ENCODE results near the gene FES.
"Not testable (repeated sequence)": the region's sequence is repeated elsewhere in the genome, so short reads cannot be mapped to it uniquely, and the experiment has no call there.

Gene FES

DNA sequence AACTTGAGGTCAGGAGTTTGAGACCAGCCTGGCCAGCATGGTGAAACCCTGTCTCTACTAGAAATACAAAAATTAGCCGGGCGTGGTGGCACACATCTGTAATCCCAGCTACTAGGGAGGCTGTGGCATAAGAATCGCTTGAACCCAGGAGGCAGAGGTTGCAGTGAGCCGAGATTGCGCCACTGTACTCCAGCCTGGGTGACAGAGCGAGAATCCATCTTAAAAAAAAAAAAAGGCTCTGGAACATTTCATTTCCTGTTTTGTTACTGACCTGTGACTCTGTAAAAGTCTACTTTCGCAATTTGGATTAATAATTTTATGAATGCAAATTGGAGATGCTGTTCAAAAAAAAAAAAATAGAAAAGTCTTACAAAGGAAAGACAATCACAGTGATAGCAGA, 43.8 kb downstream of the FES start:
- DNase-seq (ENCODE audit: low read depth in 1 of 2, low spot score in 1 of 2): not testable (repeated sequence)

DNA sequence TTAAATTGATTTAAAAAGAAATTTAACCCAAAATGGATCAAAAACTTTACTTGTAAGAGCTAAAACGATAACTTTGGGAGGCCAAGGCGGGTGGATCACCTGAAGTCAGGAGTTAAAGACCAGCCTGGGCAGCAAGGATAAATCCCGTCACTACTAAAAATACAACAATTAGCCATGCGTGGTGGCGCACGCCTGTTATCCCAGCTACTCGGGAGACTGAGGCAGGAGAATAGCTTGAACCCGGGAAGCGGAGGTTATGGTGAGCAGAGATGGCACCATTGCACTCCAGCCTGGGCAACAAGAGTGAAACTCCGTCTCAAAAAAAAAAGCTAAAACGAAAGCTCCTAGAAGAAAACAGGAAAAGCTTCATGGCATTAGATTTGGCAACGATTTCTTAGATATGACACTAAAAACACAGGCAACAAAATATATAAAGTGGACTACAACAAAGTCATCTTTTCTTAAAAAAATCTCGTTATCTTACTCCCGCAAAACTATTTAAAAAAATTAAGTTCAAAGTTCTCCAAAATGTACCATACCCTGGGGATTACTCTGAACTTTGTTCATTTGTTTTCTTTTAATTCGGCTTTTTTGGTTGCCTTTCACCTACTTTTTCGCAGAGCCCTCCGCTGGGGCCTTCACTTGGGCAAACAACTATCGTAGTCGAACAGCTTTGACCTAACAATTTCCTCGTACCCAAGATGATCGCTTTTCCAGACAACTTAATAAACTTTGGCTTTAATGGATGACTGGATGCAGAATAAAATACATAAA, 45.1 kb downstream of the FES start:
- no peak for DNase-seq (ENCODE audit: low read depth in 1 of 2, low spot score in 1 of 2)

DNA sequence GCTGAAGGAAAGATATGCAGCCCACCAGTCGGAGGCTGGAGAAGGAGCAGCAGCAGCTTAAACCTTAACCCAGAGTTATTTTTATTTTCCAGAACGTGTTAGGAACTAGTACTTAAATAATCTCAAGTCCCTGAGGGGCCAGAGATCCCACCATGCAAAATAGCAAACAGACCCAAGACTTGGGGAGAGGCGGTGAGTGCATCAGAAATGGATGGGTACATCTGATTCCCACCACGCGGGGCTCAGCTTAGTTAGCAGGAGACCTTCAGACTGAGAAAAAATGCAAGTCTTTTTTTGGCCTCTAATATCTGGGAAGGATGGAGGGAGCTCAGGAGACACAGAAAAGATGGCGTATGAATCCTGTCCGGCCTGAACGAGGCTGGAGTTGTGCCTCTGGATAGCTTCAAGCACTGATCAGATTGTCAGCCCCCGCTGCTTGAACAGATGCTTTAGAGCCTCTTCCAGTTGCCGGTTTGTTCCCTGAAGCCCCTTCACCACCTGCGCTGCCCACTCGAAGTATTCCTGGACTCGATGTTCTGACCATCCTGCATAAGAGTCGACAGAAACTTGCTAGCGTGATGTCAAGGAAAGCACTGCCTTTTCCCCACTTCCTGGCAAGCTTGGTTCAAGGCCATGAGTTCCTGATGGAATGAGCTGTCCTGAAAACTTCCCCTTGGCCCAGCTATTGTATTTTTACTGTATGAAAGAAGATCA, 46.7 kb downstream of the FES start:
- no peak for DNase-seq (ENCODE audit: low read depth in 1 of 2, low spot score in 1 of 2)

DNA sequence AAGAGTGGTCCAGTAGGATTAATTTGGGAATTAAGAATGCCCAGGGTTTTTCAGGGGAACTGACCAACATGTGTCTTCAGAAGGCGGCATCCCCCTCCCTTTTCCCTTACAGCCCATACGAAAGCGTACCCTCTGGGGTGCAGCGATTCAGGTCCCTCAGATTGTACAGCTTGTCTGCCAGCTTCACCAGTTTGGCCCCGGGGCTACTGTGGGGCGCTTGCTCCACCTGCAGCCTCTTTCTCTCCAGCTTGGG, 47.2 kb downstream of the FES start:
- no peak for DNase-seq (ENCODE audit: low read depth in 1 of 2, low spot score in 1 of 2)

DNA sequence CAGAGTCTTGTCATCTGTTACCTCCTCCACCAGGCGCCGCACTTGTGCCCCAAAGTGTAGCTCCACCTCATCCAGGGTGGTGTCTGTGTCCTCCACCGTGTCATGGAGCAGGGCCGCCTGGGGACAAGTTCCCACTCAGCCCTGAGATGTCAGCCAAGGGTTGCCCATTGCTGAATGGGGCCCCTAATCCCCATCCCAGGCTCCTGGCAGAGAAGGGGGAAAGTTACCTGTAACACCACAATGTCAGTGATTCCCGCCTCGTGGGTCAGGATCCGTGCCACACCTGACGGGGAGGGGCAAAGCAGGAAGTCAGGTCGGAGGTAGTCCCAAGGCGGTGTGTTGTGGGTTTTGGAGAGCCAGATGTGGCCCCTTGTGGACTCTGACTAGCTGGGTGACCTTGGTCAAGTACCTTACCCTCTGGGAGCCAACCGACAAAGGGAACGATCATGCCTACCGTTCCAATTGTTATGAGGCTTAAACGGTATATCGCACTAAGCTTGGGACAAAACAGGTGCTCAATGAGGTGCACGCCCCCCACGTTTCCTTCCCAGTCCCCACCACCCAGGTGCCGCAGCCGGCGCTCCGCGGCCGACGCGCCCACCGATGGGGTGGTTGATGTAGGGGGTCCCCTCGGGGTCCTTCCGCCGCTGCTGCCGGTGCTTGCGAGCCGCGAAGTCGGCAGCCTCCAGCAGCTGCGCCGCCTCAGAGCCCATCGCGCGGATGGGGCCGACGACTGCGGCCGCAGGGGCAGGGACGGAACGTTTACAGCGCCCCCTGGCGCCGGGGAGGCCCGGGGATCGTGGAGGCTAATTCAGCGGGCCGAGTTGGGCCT, 47.7 kb downstream of the FES start, which contains the start of gene HDDC3:
HDDC3 (minus strand) TSS at position 722 of the 832 bp plus-strand sequence; CDS start at position 713, 9 bp downstream.
- peak; percentile 87 to 89 for DNase-seq (ENCODE audit: low read depth in 1 of 2, low spot score in 1 of 2)

DNA sequence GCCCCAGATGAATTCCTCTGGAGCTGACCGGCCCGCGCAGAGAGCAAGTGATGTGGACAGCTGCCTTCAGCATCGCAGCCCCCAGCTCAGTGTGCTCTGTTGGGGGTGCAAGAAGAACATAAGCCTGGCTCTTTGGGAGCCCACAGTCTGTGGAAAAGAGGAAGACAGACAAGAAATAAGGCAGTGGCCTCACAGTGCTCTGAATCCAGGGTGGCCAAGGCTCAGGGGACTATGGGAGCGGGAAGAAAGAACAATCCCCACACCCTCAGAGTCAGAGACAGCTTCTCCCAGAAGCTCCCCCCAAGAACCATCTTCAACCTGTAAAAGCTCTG, 48.3 kb downstream of the FES start:
- no peak for DNase-seq (ENCODE audit: low read depth in 1 of 2, low spot score in 1 of 2)

DNA sequence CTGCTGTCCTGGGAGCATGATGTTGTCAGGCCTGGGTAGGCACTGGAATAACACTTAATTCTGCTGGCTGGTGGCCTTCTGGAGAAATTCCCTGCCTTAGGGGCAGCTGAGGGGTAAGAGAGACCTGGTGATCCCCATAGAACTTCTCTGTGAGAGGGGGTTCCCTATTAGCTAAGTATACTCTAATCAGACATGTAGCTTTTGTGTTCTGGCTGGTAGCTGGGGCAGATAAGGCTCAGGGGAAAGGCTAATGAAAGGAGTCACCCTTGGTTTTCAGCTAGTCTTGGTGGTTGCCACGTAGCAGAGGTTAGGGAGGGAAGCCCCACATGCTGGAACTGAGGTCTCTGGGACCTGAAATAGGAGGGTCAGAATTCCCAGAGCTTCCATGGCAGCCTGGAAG, 49.0 kb downstream of the FES start:
- no peak for DNase-seq (ENCODE audit: low read depth in 1 of 2, low spot score in 1 of 2)

DNA sequence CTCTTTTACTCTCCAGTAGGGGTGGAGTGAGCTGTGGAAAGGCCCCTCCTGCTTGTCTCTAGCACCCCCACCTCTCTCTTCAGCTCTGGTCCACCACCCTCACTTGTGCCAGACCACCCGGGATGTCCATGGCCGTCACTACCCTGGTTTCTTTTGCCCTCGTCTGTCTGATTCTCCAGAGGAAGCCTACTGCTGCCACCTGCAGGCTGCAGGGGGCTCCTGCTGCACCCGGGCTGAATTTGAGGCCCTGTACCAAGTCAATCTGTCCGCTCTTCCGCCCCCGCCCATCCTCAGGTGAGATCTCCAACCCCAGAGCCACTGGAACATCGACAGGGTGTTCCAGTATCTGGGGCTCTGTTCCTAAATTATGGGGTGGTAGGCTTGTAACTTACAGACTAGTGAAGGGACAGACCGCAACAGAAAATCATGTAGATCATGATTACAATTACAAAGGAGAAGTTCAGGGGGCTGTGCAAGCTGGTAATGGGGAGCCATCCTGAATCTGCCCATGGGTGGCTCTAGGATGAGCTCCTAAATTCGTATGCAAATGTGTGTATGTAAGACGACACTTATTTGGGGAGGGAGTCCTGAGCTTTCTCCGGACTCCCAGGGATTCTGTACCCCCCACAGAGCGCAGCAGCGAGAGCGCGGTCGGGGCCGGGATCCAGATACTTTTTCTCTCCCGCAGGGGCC, 50.1 kb downstream of the FES start:
- DNase-seq (ENCODE audit: low read depth in 1 of 2, low spot score in 1 of 2): peak; percentile 69 to 76

DNA sequence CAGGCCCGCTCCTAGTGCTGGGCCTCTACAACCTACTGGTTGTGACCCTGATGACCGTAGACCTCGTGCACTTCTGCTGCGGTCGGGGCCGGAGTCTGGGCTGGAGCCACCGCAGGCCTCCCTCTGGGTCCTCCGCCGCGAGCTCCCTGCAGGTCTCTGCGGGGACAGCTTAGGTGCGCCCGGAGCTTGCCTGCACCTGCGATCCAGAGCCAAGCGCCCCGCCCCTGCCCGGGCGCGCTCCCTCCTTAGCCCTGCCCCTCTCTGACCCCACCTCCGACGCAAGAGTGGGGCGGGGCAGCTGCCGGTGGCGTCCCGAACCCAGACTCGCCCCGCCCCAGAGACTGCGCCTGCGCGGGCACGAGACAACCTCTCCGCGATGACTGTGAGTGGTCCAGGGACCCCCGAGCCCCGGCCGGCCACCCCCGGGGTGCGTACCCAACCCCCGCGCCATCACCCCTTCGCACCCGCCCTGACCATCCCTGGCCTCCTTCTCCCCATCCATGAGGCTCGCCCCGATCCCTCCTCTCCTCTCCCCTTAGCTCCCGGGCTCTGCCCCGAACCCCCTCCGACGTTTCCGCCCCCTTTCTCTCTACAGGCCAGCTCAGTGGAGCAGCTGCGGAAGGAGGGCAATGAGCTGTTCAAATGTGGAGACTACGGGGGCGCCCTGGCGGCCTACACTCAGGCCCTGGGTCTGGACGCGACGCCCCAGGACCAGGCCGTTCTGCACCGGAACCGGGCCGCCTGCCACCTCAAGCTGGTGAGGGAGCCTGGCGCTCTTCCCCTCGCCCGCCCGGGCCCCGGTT, 50.8 kb downstream of the FES start, which contains the start of gene UNC45A:
UNC45A (plus strand) TSS at position 337 of the 803 bp plus-strand sequence; CDS start at position 377, 40 bp downstream.
- DNase-seq (ENCODE audit: low read depth in 1 of 2, low spot score in 1 of 2): peak; percentile 90 to 91

DNA sequence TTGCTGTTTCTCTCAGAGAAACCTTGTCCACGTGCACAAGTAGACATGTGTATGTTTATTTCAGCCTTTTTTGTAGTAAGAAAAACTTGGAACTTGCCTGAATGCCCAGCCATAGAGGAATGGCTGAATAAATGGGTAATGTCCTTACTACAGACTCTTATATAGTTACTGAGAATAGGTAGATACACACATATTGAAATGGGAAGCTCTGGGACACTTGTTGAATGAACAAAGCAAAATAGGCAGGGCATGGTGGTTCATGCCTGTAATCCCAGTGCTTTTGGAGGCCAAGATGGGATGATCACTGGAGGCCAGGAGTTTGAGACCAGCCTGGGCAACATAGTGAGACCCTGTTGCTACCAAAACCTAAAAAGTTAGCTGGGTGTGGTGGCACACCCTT, 52.5 kb downstream of the FES start:
- no peak for DNase-seq (ENCODE audit: low read depth in 1 of 2, low spot score in 1 of 2)

DNA sequence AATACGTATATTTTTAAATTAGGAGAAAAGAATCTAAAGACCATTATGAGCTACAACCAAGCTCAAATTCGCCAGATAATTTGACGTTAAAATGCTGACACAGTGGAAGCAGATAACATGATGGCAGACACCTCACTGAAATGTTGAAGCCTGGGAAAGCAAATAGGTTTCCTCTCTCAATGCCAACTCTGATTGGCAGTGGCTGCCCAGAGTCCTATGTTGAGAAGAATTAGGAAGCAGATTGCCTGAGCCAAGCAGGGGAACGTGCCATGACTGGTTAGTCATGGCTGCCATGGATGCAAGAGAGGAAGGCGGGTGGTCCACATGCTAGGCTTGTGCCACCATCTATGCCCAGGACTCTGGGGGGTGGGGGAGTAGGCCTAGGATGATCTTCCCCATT, 54.0 kb downstream of the FES start:
- no peak for DNase-seq (ENCODE audit: low read depth in 1 of 2, low spot score in 1 of 2)

DNA sequence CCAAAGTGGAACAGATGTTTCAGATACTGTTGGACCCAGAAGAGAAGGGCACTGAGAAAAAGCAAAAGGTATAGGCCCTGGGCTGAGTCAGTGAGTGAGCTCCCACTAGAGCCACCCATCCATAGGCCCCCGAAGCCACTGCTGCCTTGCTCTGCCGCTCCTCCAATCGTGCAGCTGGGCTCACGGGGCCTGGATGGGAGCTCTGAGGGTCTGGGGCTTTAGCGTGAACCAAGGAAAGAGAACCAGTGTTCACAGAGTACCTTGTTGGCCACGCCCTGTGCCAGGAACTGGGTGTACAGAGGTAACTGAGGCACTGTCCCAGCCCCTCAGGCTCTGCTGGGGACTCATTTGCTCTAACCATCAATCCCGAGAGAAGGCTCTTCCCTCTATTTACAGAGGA, 55.5 kb downstream of the FES start:
- DNase-seq (ENCODE audit: low read depth in 1 of 2, low spot score in 1 of 2): no peak

DNA sequence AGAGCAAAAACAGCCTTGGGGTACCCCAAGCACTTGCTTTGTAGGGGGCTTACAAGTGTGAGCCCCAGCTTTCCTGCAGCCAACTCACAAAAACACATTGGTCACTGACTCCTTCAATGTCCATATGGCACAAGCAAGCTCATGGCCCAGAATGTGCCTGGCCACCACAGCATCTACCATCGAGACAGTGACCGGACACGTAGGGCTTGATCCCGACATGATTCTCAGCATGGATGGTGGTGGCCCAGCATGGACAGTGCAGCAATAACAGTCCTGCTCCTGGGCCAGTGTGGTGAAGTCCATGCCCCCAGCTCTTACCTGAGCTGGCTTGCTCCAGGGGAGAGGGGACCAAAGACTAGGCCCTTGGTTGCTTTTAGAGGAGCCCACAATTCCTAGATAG, 56.7 kb downstream of the FES start:
- DNase-seq (ENCODE audit: low read depth in 1 of 2, low spot score in 1 of 2): no peak

DNA sequence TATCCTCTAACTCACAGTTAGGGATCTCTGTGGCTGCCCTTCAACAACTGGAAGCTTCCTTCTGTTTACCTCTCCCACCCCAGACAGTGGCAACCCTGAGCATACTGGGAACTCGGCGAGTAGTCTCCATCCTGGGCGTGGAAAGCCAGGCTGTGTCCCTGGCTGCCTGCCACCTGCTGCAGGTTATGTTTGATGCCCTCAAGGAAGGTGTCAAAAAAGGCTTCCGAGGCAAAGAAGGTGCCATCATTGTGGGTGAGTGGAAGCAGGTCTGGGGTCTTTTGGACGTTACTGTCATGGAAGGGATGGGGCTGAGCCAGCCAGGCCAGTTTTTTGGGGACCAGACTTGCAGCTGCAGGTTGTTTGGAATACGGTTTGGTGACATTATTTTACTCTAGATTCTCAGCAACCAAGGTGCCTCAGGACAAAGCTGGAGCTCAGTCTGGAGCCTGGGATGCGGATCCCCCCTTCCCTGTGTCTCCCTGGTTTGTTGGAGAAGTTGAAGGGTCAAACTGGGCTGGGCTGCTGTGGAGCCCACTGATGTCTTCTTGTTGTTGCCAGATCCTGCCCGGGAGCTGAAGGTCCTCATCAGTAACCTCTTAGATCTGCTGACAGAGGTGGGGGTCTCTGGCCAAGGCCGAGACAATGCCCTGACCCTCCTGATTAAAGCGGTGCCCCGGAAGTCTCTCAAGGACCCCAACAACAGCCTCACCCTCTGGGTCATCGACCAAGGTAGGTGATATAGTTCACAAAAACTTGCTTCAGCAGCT, 58.2 kb downstream of the FES start:
- no peak for DNase-seq (ENCODE audit: low read depth in 1 of 2, low spot score in 1 of 2)

DNA sequence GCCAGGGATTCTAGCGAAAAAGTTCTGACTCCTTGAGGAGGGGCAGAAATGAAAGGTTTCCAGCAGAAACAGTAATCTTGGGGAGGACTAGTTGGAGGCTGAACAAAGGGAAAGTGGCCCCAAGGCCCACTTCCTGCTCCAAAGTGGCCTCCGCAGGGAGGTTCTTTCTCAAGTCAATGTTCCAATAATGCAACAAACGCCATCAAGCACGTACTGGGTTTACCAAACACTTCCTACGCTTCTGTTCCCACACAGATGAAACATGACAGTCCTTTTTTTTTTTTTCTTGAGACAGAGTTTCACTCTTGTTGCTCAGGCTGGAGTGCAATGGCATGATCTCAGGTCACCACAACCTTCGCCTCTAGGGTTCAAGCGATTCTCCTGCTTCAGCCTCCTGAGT, 60.8 kb downstream of the FES start:
- DNase-seq (ENCODE audit: low read depth in 1 of 2, low spot score in 1 of 2): no peak
